ENCODE data around the gene TEX2. TPM values are rescaled to one million over a fixed set of nuclear protein-coding genes. Genes with fewer than 3 reads are reported as not detected.

Gene TEX2
- total RNA-seq, 4 donors from 2014 or later = 12.3 to 137 (median 30.3) TPM

DNA sequence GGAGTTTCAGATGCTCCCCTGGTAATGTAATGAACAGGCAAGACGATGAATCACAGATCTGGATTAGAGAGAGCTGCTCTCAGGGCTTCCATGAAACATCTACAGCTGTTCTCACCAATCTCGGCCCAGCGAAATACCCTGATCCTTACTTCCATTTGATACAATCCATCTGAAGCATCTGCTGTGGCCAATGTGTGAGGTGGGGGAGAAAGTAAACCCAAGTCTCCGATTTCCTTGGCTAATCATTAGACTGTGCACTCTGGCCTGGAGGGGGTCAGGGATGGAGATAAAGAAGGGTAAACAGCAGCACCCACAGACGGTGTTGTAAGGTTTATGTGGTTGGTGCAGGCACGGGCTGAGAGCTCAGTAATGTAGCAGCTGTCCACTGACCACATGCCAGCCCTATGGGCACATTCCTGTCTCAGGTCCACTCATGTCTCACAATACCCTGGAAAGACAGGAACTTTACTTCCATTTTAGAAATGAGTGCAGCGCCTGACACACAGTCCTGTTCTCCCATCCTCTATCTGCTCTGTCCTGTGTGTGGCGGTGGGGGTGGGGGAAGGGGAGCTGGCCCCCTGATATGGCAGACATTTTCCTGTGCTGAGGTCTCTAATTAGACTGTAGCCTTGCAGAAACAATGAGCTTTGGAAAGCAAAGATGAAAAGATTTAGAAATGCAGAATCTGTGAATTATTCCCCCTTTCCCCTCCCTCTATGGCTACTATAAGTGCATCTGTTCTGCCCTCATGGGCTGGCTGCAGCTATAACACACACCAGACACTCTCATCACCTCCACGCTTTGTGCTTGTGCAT is 84.8 kb downstream of the TEX2 start:
- 76 to 90% methylated on average over 2 to 9 of the region's 9 CpGs for WGBS, 2 donors (ENCODE audit: low coverage in 1 of 2)
- Histone ChIP-seq H3K36me3 (peaks cover 0 to 4% (median 0%) of the 10 kb centered on the region in 4 donors), H3K4me1 (peaks cover 0 to 3% (median 1%) of the 10 kb centered on the region in 4 donors), H3K27me3 (no peaks in the 10 kb centered on the region), H3K4me3 (no peak overlapping the region), H3K27ac (no peak overlapping the region), H3K9me3 (no peaks in the 10 kb centered on the region)
- intact Hi-C loops (cut with DNase I; ENCODE audit: low total_unique reads) (no loop called here), in situ Hi-C loops (cut with MboI; ENCODE audit: low pct_ligation_motif_present in 1 of 4, low pct_unique_long_range_greater_than_20kb in 1 of 4, low sequenced_read_pairs in 3 of 4) (no loop called here)
- TF ChIP-seq EP300 (IDR thresholded peaks at IDR 0.05; ENCODE audit: low read depth) = no peak
- TF ChIP-seq, protein P1, sequence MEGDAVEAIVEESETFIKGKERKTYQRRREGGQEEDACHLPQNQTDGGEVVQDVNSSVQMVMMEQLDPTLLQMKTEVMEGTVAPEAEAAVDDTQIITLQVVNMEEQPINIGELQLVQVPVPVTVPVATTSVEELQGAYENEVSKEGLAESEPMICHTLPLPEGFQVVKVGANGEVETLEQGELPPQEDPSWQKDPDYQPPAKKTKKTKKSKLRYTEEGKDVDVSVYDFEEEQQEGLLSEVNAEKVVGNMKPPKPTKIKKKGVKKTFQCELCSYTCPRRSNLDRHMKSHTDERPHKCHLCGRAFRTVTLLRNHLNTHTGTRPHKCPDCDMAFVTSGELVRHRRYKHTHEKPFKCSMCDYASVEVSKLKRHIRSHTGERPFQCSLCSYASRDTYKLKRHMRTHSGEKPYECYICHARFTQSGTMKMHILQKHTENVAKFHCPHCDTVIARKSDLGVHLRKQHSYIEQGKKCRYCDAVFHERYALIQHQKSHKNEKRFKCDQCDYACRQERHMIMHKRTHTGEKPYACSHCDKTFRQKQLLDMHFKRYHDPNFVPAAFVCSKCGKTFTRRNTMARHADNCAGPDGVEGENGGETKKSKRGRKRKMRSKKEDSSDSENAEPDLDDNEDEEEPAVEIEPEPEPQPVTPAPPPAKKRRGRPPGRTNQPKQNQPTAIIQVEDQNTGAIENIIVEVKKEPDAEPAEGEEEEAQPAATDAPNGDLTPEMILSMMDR (IDR thresholded peaks at IDR 0.05) = no peak
- no peak for DNase-seq

DNA sequence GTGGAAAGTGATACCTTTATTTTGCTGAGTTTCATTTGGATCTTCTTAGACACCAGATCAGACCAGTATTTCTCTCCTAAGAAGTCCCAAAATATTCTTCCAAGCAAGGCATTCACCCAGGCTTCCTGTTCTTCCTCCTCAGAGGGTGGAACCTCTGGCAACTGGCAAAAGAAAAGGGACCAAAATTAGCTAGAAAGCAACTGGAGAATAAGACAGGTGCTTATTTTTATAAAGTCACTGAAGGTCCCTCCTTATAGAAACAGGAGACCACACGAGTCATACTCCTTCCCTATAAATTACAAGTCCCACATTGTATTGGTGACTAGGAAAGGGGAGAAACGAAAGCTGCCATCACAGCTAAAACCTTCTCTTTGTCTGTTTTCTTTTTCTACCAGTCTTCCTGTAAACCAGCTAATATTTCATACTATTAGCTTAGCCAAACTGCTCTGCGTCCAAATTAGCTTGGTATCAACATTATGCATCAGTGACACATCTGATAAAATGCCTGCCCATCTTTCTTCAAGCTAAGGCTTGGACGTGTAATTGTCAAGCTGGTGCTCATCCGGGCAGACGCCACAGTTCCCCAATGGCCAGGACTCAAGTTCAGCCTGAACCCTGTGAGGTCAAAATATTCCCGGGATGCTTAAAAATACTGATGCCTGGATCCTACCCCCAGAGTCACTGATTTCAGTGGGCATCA is 85.6 kb downstream of the TEX2 start:
- Histone ChIP-seq H3K9me3 (no peaks in the 10 kb centered on the region), H3K27ac (no peak overlapping the region), H3K4me1 (peaks cover 0 to 3% (median 1%) of the 10 kb centered on the region in 4 donors), H3K4me3 (no peak overlapping the region), H3K27me3 (no peaks in the 10 kb centered on the region), H3K36me3 (peaks cover 0 to 4% (median 0%) of the 10 kb centered on the region in 4 donors)
- TF ChIP-seq POLR2A (IDR thresholded peaks at IDR 0.05) = no peak
- TF ChIP-seq, protein P1 (IDR thresholded peaks at IDR 0.05) = no peak
- TF ChIP-seq POLR2AphosphoS5 (IDR thresholded peaks at IDR 0.05) = no peak
- TF ChIP-seq EP300 (IDR thresholded peaks at IDR 0.05; ENCODE audit: low read depth) = no peak
- WGBS, 2 donors (ENCODE audit: low coverage in 1 of 2) = 90 to 97% methylated on average over 7 of the region's 7 CpGs
- in situ Hi-C loops (cut with MboI; ENCODE audit: low pct_ligation_motif_present in 1 of 4, low pct_unique_long_range_greater_than_20kb in 1 of 4, low sequenced_read_pairs in 3 of 4) (no loop called here), intact Hi-C loops (cut with DNase I; ENCODE audit: low total_unique reads) (no loop called here)
- DNase-seq = no peak

DNA sequence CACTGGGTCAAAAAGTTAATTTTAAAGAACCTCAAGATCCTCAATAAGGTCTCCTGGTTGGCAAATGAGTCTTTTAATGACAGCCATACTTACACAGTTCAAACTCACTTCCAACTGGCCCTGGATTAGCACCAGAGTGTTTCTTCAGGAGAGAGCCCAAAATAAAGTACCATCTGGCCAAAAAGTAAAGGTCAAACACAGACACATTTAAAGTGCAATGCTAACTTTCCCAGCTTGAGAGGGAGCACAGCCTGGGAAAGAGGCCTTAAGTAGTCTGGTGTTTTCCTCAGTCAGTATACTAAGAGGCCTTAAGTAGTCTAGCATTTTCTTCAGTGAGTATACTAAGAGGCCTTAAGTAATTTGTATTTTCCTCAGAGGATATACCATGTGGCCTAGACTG is 86.5 kb downstream of the TEX2 start:
- in situ Hi-C loops (cut with MboI; ENCODE audit: low pct_ligation_motif_present in 1 of 4, low pct_unique_long_range_greater_than_20kb in 1 of 4, low sequenced_read_pairs in 3 of 4) = no loop called here
- no peaks in the 10 kb centered on the region for H3K27me3 ChIP-seq
- H3K4me1 ChIP-seq = peaks cover 0 to 3% (median 1%) of the 10 kb centered on the region in 4 donors
- H3K9me3 ChIP-seq = no peaks in the 10 kb centered on the region
- DNase-seq = no peak
- H3K36me3 ChIP-seq = peaks cover 0 to 4% (median 0%) of the 10 kb centered on the region in 4 donors
- intact Hi-C loops (cut with DNase I; ENCODE audit: low total_unique reads) = no loop called here
- TF ChIP-seq, protein P1 (IDR thresholded peaks at IDR 0.05) = no peak
- TF ChIP-seq EP300 (IDR thresholded peaks at IDR 0.05; ENCODE audit: low read depth) = no peak
- no peak for TF ChIP-seq POLR2AphosphoS5 (IDR thresholded peaks at IDR 0.05)
- TF ChIP-seq POLR2A (IDR thresholded peaks at IDR 0.05) = no peak
- H3K4me3 ChIP-seq = no peak overlapping the region
- H3K27ac ChIP-seq = peak overlapping the region in 1 of 4 donors; percentile 0

DNA sequence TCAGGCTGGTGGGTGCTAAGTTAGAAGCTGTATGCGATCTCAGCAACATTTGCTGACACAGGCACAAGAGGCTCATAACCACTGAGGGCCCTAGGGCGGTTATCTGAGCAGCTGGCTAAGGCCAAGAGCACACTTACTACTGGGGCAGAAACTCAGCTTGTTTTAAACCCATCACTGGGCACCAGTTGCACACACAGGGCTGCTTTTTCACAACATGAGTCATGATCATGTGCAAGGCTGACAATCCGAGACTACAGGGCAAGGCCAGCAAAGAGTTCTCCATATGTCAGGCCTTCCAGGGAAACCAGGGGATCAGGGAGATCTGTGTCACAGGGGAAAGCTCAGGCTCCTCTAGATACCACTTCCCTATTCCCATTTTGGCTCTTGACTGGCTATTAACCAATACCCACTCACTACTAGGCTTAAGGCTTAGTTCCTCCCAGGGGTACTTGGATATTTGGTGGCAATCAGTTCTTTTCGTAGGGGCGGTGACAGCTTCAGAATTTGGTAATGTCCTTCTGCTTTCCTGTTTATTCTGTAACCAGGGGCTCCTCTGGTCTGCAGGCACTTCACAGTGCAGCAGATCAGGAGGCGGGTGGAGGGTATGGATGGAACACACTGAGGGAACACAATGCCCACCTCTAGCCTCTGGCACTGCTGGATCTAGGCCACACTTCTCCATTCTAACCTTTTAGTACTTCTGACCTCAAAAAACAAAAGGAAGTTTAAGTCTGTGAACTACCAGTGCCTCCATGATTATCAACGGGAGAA is 88.2 kb downstream of the TEX2 start:
- Histone ChIP-seq H3K27me3 (no peaks in the 10 kb centered on the region), H3K36me3 (peaks cover 0 to 9% (median 0%) of the 10 kb centered on the region in 4 donors), H3K4me1 (peaks cover 0 to 2% (median 0%) of the 10 kb centered on the region in 4 donors), H3K27ac (peak overlapping the region in 2 of 4 donors; percentile 35 to 38), H3K4me3 (no peak overlapping the region), H3K9me3 (no peaks in the 10 kb centered on the region)
- 73 to 88% methylated on average over 2 to 7 of the region's 7 CpGs for WGBS, 2 donors (ENCODE audit: low coverage in 1 of 2)
- DNase-seq = no peak
- peak; percentile 25 for TF ChIP-seq POLR2A (IDR thresholded peaks at IDR 0.05)
- TF ChIP-seq, protein P1 (IDR thresholded peaks at IDR 0.05) = no peak
- intact Hi-C loops (cut with DNase I; ENCODE audit: low total_unique reads) (no loop called here), in situ Hi-C loops (cut with MboI; ENCODE audit: low pct_ligation_motif_present in 1 of 4, low pct_unique_long_range_greater_than_20kb in 1 of 4, low sequenced_read_pairs in 3 of 4) (loop anchor here in 2 of 4 donors (25.0 kb wide), 2 partner anchors 87 to 112 kb away; partner anchors contain the start of gene TEX2 (in 1 of the 2))

Measured in transverse colon (tissue), 4 donors.